ENCODE results near the gene MATR3.

GRCh38 chr5:139293202-139293506 lies 386 bp upstream of the MATR3 start:
- TF ChIP-seq CTCF (IDR thresholded peaks at IDR 0.05), result no peak
- TF ChIP-seq POLR2A (IDR thresholded peaks at IDR 0.05), result no peak

Data from uterus (tissue), 2 donors.